GM19351 (cell line): ENCODE results near the gene SREK1.

Experiments used
- ATAC-seq: cut with Tn5 transposase; IDR thresholded peaks from one replicate; pipeline ENCODE4 v1.9.1; 2021; ENCODE audit warnings: mild to moderate bottlenecking, moderate library complexity; ENCODE audit not compliant: unreplicated experiment

SREK1 gene

DNA sequence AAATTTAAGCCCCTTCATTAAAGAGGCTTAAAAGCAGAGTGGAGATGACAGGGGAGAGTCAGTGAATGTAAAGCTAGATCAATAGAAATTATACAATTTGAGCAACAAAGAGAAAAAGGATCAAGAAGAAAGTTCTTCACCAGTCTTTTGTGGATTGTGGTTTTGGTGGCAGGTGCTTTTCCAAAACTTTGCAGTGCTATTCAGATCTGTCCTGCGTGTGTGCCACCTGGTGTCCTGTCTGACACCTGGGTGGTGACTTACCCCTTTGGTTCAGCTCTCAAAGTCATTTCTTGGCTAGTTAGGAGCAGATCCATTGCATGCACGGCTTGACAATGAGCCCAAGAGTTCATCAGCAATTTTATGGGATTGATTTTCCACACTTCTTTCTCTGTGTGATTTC, 69.4 kb downstream of the SREK1 start:
- no peak for ATAC-seq

DNA sequence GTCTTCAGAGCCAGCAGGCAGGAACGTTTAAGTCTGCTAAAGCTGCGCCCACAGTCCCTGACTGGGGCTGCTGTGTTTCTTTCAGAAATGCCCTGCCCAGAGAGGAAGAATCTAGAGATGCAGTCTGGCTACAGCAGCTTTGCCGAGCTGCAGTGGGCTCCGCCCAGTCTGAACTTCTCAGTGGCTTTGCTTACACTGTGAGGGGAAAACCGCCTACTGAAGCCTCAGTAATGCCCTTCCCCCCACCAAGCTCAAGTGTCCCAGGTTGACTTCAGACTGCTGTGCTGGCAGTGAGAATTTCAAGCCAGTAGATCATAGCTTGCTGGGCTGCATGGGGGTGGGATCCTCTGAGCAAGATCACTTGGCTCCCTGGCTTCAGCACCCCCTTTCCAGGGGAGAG, 78.4 kb downstream of the SREK1 start:
- ATAC-seq, result peak; percentile 94

DNA sequence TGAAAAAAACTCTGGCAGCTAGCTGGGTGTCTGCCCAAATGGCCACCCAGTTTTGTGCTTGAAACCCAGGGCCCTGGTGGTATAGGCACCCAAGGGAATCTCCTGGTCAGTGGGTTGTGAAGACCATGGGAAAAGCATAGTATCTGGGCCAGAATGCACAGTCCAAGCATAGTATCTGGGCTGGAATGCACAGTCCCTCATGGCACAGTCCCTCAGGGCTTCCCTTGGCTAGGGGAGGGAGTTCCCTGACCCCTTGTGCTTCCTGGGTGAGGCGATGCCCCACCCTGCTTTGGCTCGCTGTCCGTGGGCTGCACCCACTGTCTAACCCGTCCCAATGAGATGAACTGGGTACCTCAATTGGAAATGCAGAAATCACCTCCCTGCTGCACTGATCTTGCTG, 78.8 kb downstream of the SREK1 start:
- ATAC-seq, result peak; percentile 20

DNA sequence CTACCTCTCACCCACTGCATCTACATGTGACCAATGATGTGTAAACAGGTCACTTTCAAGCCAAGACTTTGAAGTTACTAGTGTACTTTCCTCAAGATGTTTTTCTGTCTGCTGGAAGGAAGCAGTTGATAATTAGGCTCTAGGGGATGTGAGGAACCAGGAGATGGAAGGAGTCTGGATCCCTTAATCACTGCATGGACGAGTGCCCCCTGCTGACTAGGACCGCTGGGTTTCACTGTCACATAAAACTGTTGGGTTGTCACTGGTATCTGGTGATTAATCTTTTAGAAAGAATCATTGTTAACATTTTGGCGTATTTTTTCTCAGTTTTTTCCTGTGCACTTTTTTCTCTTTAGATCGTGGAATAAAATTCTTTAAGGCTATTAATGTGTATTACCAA, 79.5 kb downstream of the SREK1 start:
- no peak for ATAC-seq

DNA sequence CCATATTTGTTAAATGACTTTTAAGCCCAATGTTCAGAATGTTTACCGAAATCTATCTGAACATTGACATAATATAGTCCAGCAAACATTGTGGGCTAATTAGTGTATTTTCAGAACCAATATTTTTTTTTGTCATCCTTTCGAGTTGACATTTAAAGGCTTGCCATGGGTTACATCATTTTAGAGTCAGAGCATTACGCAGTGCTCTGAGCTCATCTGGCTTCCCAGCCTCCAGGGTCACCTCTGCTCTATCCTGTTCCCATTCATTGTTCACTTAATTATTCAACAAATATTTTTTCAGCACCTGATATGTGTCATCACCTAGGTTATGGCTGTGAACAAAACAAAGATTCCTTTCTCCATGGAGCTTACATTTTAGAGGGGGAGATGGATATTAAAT, 80.2 kb downstream of the SREK1 start:
- no peak for ATAC-seq

DNA sequence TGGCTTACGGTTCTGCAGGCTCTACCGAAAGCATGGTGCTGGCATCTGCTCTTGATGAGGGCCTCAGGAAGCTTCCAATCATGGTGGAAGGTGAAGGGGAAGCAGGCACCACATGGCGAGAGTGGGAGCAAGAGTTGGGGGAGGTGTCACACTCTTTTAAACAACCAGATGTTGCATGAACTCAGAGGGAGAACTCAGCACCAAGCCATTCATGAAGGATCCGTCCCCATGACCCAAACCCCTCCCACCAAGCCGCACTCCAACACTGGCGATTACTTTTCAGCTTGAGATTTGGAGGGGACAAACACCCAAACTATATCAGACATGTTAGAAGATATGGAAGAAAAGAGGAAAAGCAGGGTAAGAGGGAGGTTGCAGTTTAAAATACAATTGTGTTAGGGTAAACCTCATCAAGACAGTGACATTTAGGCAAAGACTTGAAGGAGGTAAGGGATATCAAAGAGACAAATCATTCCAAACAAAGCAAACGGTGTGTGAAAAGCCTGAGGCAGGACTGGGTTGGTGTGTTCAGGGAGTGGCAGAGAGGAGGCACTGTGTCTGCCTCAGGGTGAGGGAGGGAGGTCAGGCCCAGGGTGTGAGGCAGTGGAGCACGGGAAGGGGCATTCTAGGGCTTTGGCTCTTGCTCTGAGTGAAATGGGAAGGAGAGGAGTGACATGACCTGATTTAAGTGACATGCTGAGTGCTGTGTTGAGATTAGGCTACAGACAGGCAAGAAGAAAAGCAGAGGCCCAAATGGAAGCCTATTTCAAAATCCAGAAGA, 80.9 kb downstream of the SREK1 start:
- ATAC-seq, result no peak

DNA sequence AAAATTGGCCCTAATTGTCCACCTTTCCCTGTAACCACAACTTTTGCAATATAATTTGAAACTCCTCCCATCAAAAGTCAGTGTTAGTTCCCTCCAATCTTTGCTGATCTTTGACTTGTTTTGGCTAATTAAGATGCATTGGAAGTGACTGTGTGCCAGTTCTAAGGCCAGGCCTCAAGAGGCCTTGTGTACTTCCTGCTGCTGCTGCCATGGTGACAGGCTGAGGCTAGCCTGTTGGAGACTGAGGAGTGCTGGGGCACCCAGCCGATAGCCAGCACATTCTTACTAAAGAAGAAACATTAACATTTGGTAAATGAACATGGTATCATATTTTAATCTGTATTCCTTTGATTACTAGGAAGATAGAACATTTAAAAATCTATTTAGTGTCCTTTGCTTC, 86.5 kb downstream of the SREK1 start:
- no peak for ATAC-seq

DNA sequence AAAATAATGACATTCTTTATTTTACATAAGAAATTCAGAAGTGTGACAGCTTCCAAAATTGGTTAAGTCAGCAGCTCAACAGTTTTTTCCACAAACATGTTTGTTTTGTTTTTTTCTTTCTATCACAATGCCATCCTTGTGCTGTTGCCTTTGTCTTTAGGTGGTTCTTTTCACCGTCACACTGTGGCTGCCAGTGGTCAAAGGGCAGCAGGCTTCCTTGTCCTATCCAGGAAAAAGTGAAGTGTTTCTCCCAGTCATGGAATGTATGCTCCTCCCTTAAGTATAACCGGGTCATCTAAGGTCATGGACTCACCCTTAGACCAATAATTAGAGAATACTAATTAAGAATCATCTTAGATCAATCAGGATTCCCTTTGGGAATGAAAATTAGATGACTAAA, 87.4 kb downstream of the SREK1 start:
- no peak for ATAC-seq

DNA sequence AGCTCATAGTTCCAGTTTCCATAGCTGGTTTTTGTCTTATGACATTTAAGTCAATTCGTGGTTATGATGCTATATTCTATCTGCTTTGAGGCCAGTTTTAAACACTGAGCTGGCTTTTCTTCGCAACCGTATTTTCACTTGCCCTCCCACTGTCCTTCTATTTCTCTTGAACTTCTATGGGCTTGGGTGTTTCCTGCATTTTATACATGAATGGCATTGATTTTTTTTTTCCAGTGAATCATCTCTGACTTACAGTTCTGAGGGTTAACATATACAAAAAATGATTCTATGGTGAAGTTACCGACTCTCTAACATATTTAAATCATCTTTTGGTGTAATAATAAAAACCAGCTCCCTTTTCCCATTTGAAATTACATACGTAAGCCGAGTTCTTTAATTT, 88.2 kb downstream of the SREK1 start:
- no peak for ATAC-seq

DNA sequence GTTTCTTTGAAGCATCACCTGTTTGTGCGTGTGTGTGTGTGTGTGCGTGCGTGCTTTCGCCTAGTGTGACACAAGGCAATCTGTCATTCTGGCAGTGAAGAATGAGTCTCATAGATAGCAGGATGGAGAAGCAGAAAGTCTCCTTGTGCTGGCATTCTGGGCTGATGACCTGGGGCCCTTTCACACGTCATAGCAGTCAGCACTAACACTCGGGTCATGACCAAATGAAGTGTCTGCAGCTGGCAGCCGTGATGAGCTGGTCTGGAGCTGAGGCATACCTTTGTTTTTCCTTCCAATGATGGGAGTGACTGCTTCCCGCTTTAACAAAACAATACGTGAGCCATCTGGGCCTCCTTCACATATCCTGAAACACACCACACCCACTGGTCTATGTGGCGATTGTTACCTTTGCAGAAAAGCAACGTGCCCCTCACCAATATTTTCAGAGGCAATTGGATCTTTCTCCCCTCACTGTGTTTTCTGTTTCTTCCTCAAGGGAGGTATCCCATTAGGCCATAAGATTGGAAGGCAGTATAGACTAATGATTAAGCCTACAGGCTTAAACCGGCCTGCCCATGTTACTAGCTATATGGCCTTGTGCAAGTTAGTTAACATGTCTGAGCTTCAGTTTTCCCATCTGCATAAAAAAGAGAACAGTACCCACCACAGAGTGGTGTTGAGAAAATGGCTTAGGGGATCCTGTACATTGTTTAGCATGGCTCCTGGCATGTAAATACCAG, 88.8 kb downstream of the SREK1 start:
- no peak for ATAC-seq
